Measurements from ENCODE around the gene SPARCL1. TPM values are rescaled to one million over a fixed set of nuclear protein-coding genes. Genes with fewer than 3 reads are reported as not detected.

The SPARCL1 gene
- total RNA-seq, 1 donor from 2014 or later: not detected

- no peak for DNase-seq (ENCODE audit: low read depth)
- no peak overlapping the region for H3K4me3 ChIP-seq (ENCODE audit: low read depth, low read length)
- TF ChIP-seq, protein P1, sequence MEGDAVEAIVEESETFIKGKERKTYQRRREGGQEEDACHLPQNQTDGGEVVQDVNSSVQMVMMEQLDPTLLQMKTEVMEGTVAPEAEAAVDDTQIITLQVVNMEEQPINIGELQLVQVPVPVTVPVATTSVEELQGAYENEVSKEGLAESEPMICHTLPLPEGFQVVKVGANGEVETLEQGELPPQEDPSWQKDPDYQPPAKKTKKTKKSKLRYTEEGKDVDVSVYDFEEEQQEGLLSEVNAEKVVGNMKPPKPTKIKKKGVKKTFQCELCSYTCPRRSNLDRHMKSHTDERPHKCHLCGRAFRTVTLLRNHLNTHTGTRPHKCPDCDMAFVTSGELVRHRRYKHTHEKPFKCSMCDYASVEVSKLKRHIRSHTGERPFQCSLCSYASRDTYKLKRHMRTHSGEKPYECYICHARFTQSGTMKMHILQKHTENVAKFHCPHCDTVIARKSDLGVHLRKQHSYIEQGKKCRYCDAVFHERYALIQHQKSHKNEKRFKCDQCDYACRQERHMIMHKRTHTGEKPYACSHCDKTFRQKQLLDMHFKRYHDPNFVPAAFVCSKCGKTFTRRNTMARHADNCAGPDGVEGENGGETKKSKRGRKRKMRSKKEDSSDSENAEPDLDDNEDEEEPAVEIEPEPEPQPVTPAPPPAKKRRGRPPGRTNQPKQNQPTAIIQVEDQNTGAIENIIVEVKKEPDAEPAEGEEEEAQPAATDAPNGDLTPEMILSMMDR (conservative IDR thresholded peaks at IDR 0.05; ENCODE audit: low read depth, low read length): no peak
Measured at GRCh38 chr4:87530868-87531267, 1.7 kb upstream of the SPARCL1 start.

- DNase-seq (ENCODE audit: low read depth): no peak
- H3K4me3 ChIP-seq (ENCODE audit: low read depth, low read length): no peak overlapping the region
- TF ChIP-seq, protein P1 (conservative IDR thresholded peaks at IDR 0.05; ENCODE audit: low read depth, low read length): no peak
Measured at GRCh38 chr4:87530229-87530628, 1.1 kb upstream of the SPARCL1 start.

- H3K4me3 ChIP-seq (ENCODE audit: low read depth, low read length): no peak overlapping the region
- TF ChIP-seq, protein P1 (conservative IDR thresholded peaks at IDR 0.05; ENCODE audit: low read depth, low read length): no peak
- no peak for DNase-seq (ENCODE audit: low read depth)
Measured at GRCh38 chr4:87527431-87528220, 1.6 kb downstream of the SPARCL1 start.

DNA sequence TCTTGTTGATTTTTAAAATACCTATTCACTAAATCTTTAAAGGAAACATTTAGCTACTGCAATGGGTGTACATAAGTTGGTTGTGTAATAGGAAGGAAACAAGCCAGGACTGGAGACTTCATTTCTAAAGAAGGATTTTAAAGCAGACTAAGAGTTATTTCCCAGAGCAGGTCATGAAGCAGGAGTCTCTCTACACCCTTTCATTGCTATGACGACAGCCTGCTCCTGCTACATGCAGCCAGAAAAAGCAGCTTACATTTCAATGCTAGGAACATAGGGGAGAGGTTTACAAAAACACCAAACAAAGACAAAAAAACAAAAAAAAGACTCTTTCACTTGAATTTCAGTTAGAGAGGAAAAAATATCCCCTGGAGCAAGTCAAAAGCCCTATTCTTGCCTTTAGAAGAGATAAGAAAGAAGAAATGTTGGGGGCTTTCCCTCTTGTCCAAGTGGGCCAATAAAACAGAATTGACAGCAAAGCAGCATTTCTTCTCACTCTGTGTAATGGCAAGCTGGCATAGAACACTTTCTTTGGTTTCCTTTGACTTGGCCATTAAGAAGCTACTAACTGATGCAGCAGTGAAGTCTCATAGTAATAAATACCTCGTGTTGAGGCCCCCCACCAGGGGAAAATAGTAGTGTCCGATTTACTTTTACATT is 3.4 kb downstream of the SPARCL1 start:
- DNase-seq (ENCODE audit: low read depth): no peak

GRCh38 chr4:87524456-87524855 is 4.7 kb downstream of the SPARCL1 start:
- TF ChIP-seq, protein P1 (conservative IDR thresholded peaks at IDR 0.05; ENCODE audit: low read depth, low read length): no peak
- DNase-seq (ENCODE audit: low read depth): no peak
- no peak overlapping the region for H3K4me3 ChIP-seq (ENCODE audit: low read depth, low read length)

More for the DNA sequence above, 3.4 kb downstream of the SPARCL1 start:
- H3K4me3 ChIP-seq (ENCODE audit: low read depth, low read length): no peak overlapping the region
- TF ChIP-seq, protein P1 (conservative IDR thresholded peaks at IDR 0.05; ENCODE audit: low read depth, low read length): no peak

DNA sequence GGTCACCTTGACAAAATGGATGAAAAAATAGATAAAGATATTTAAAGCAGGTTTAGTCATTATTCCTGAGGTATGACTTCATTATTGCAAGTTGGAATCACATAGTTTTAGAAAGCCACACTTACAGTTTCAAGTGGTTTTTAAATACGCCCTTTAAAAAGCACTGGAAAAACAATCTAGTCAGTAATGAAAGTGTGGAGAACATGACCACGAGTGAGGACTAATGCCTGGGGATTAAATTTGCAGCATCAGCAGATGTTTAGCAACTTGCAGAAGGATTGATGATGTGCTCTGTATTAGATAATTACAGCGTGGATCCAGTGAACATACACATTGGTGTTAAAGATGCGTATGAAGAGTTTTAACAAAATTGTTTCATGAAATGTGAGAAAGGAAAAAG is 5.9 kb downstream of the SPARCL1 start:
- TF ChIP-seq, protein P1 (conservative IDR thresholded peaks at IDR 0.05; ENCODE audit: low read depth, low read length): no peak
- DNase-seq (ENCODE audit: low read depth): no peak
- H3K4me3 ChIP-seq (ENCODE audit: low read depth, low read length): no peak overlapping the region
